Measurements from ENCODE around the gene TMEM139. TPM values are rescaled to one million over a fixed set of nuclear protein-coding genes. Genes with fewer than 3 reads are reported as not detected.

TMEM139 gene
- total and polyA plus RNA-seq, 2 donors from 2014 or later = 36.7 to 108 TPM

GRCh38 chr7:143334244-143334643 is 49.5 kb downstream of the TMEM139 start:
- H3K27me3 ChIP-seq (ENCODE audit: control insufficient read depth, insufficient read depth, low read length) = no peaks in the 10 kb centered on the region
- H3K36me3 ChIP-seq (ENCODE audit: control insufficient read depth in 2 of 3, insufficient read depth in 3 of 3, low read length in 3 of 3) = no peaks in the 10 kb centered on the region
- FAIRE-seq = no peak
- H3K9ac ChIP-seq (ENCODE audit: low read length in 3 of 3) = no peak overlapping the region
- H3K9me3 ChIP-seq (ENCODE audit: control insufficient read depth in 2 of 3, insufficient read depth in 1 of 3, low read length in 3 of 3) = no peaks in the 10 kb centered on the region
- H3K4me1 ChIP-seq (ENCODE audit: control insufficient read depth in 2 of 3, insufficient read depth in 2 of 3, low read depth in 1 of 3, low read length in 3 of 3) = no peaks in the 10 kb centered on the region
- intact Hi-C loops (cut with DNase I) = no loop called here
- no peak for TF ChIP-seq CTCF (IDR thresholded peaks at IDR 0.05; ENCODE audit: borderline replicate concordance, extremely low read depth, insufficient read depth)
- no peak for DNase-seq
- no peak overlapping the region for H3K4me3 ChIP-seq (ENCODE audit: low read length in 3 of 3)
- no peak overlapping the region for H3K27ac ChIP-seq (ENCODE audit: low read depth in 2 of 2, low read length in 2 of 2)

GRCh38 chr7:143337216-143337615 is 52.5 kb downstream of the TMEM139 start:
- TF ChIP-seq CTCF (IDR thresholded peaks at IDR 0.05; ENCODE audit: borderline replicate concordance, extremely low read depth, insufficient read depth) = no peak
- H3K27me3 ChIP-seq (ENCODE audit: control insufficient read depth, insufficient read depth, low read length) = no peaks in the 10 kb centered on the region
- H3K4me1 ChIP-seq (ENCODE audit: control insufficient read depth in 2 of 3, insufficient read depth in 2 of 3, low read depth in 1 of 3, low read length in 3 of 3) = no peaks in the 10 kb centered on the region
- H3K4me3 ChIP-seq (ENCODE audit: low read length in 3 of 3) = no peak overlapping the region
- no peak overlapping the region for H3K9ac ChIP-seq (ENCODE audit: low read length in 3 of 3)
- no peaks in the 10 kb centered on the region for H3K36me3 ChIP-seq (ENCODE audit: control insufficient read depth in 2 of 3, insufficient read depth in 3 of 3, low read length in 3 of 3)
- FAIRE-seq (no peak), DNase-seq (no peak)
- H3K9me3 ChIP-seq (ENCODE audit: control insufficient read depth in 2 of 3, insufficient read depth in 1 of 3, low read length in 3 of 3) = no peaks in the 10 kb centered on the region
- no peak overlapping the region for H3K27ac ChIP-seq (ENCODE audit: low read depth in 2 of 2, low read length in 2 of 2)
- intact Hi-C loops (cut with DNase I) = no loop called here

Other genes starting within 250 kb of the TMEM139 start
- not detected for gene OR6V1, start 232.6 kb upstream of the TMEM139 start, total RNA-seq
- gene OR6V1, start 232.6 kb upstream of the TMEM139 start, polyA plus RNA-seq (ENCODE audit: insufficient read depth, low read depth, low replicate concordance) = not detected
- gene PIP, start 152.9 kb upstream of the TMEM139 start, total RNA-seq = 0.47 TPM
- gene PIP, start 152.9 kb upstream of the TMEM139 start, polyA plus RNA-seq (ENCODE audit: insufficient read depth, low read depth, low replicate concordance) = not detected
- gene TAS2R39, start 101.5 kb upstream of the TMEM139 start, total RNA-seq = not detected
- gene TAS2R39, start 101.5 kb upstream of the TMEM139 start, polyA plus RNA-seq (ENCODE audit: insufficient read depth, low read depth, low replicate concordance) = not detected
- gene TAS2R40, start 62.9 kb upstream of the TMEM139 start, total RNA-seq = not detected
- gene TAS2R40, start 62.9 kb upstream of the TMEM139 start, polyA plus RNA-seq (ENCODE audit: insufficient read depth, low read depth, low replicate concordance) = not detected
- 176 TPM for gene GSTK1, start 21.5 kb upstream of the TMEM139 start, total RNA-seq
- 469 TPM for gene GSTK1, start 21.5 kb upstream of the TMEM139 start, polyA plus RNA-seq (ENCODE audit: insufficient read depth, low read depth, low replicate concordance)
- 36.2 TPM for gene CASP2, start 3.4 kb downstream of the TMEM139 start, total RNA-seq
- gene CASP2, start 3.4 kb downstream of the TMEM139 start, polyA plus RNA-seq (ENCODE audit: insufficient read depth, low read depth, low replicate concordance) = 6.6 TPM
- gene CLCN1, start 31.2 kb downstream of the TMEM139 start, total RNA-seq = 0.35 TPM
- gene CLCN1, start 31.2 kb downstream of the TMEM139 start, polyA plus RNA-seq (ENCODE audit: insufficient read depth, low read depth, low replicate concordance) = not detected
- gene FAM131B, start 77.8 kb downstream of the TMEM139 start, total RNA-seq = 0.82 TPM
- gene FAM131B, start 77.8 kb downstream of the TMEM139 start, polyA plus RNA-seq (ENCODE audit: insufficient read depth, low read depth, low replicate concordance) = 0.19 TPM
- gene ZYX, start 96.4 kb downstream of the TMEM139 start, total RNA-seq = 193 TPM
- 50.1 TPM for gene ZYX, start 96.4 kb downstream of the TMEM139 start, polyA plus RNA-seq (ENCODE audit: insufficient read depth, low read depth, low replicate concordance)
- gene EPHA1, start 123.9 kb downstream of the TMEM139 start, total RNA-seq = 22.3 TPM
- gene EPHA1, start 123.9 kb downstream of the TMEM139 start, polyA plus RNA-seq (ENCODE audit: insufficient read depth, low read depth, low replicate concordance) = 6.9 TPM
- gene TAS2R60, start 158.5 kb downstream of the TMEM139 start, total RNA-seq = not detected
- gene TAS2R60, start 158.5 kb downstream of the TMEM139 start, polyA plus RNA-seq (ENCODE audit: insufficient read depth, low read depth, low replicate concordance) = not detected
- gene TAS2R41, start 192.9 kb downstream of the TMEM139 start, total RNA-seq = not detected
- gene TAS2R41, start 192.9 kb downstream of the TMEM139 start, polyA plus RNA-seq (ENCODE audit: insufficient read depth, low read depth, low replicate concordance) = not detected

Data from kidney (tissue), 14 donors.